Ishikawa (cell line): ENCODE results near the gene WSB2.

ENCODE experiments used
- CEBPB ChIP-seq: IDR thresholded peaks from 2 replicates; pipeline ENCODE4 v1.6.1; 2012
- CREB1 ChIP-seq: IDR thresholded peaks from 2 replicates; pipeline ENCODE4 v1.6.1; 2012; ENCODE audit warnings: low read depth
- EGR1 ChIP-seq: IDR thresholded peaks from 2 replicates; pipeline ENCODE4 v1.6.1; 2012
- EP300 ChIP-seq: IDR thresholded peaks from 2 replicates; pipeline ENCODE4 v1.6.1; 2012; ENCODE audit warnings: borderline replicate concordance
- FOXM1 ChIP-seq: IDR thresholded peaks from 2 replicates; pipeline ENCODE4 v1.6.1; 2012; ENCODE audit warnings: low read depth, borderline replicate concordance
- MAX ChIP-seq: IDR thresholded peaks from 2 replicates; pipeline ENCODE4 v1.6.1; 2012
- NFIC ChIP-seq: IDR thresholded peaks from 2 replicates; pipeline ENCODE4 v1.6.1; 2012
- RAD21 ChIP-seq: IDR thresholded peaks from 2 replicates; pipeline ENCODE4 v1.6.1; 2012; ENCODE audit warnings: low read depth
- TAF1 ChIP-seq: IDR thresholded peaks from 2 replicates; pipeline ENCODE4 v1.6.1; 2012; ENCODE audit warnings: low read depth, mild to moderate bottlenecking
- TCF12 ChIP-seq: IDR thresholded peaks from 2 replicates; pipeline ENCODE4 v1.6.1; 2012; ENCODE audit warnings: low read depth
- TEAD4 ChIP-seq: IDR thresholded peaks from 2 replicates; pipeline ENCODE4 v1.6.1; 2012
- YY1 ChIP-seq: IDR thresholded peaks from 2 replicates; pipeline ENCODE4 v1.6.1; 2012; ENCODE audit warnings: low read depth
- ZBTB7A ChIP-seq: IDR thresholded peaks from 2 replicates; pipeline ENCODE4 v1.6.1; 2012; ENCODE audit warnings: low read depth
- TF ChIP-seq, protein P1 (sequence below): IDR thresholded peaks from 2 replicates; pipeline ENCODE4 v1.6.1; 2012; ENCODE audit warnings: low read depth, mild to moderate bottlenecking
- TF ChIP-seq, protein P2 (sequence below): IDR thresholded peaks from 2 replicates; pipeline ENCODE4 v1.6.1; 2012

WSB2 gene

GRCh38 chr12:118061873-118062843 is 1.2 kb upstream of the WSB2 start:
- TF ChIP-seq, protein P1, sequence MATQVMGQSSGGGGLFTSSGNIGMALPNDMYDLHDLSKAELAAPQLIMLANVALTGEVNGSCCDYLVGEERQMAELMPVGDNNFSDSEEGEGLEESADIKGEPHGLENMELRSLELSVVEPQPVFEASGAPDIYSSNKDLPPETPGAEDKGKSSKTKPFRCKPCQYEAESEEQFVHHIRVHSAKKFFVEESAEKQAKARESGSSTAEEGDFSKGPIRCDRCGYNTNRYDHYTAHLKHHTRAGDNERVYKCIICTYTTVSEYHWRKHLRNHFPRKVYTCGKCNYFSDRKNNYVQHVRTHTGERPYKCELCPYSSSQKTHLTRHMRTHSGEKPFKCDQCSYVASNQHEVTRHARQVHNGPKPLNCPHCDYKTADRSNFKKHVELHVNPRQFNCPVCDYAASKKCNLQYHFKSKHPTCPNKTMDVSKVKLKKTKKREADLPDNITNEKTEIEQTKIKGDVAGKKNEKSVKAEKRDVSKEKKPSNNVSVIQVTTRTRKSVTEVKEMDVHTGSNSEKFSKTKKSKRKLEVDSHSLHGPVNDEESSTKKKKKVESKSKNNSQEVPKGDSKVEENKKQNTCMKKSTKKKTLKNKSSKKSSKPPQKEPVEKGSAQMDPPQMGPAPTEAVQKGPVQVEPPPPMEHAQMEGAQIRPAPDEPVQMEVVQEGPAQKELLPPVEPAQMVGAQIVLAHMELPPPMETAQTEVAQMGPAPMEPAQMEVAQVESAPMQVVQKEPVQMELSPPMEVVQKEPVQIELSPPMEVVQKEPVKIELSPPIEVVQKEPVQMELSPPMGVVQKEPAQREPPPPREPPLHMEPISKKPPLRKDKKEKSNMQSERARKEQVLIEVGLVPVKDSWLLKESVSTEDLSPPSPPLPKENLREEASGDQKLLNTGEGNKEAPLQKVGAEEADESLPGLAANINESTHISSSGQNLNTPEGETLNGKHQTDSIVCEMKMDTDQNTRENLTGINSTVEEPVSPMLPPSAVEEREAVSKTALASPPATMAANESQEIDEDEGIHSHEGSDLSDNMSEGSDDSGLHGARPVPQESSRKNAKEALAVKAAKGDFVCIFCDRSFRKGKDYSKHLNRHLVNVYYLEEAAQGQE, result no peak
- TF ChIP-seq MAX (peak; percentile 51), YY1 (no peak; the same call in 1 of the 2 replicates), ZBTB7A (peak; percentile 63; the same call in 1 of the 2 replicates), FOXM1 (no peak), CREB1 (no peak), TAF1 (peak; percentile 37; the same call in 1 of the 2 replicates), EGR1 (no peak), NFIC (no peak), CEBPB (no peak), TEAD4 (no peak)
- TF ChIP-seq, protein P2, sequence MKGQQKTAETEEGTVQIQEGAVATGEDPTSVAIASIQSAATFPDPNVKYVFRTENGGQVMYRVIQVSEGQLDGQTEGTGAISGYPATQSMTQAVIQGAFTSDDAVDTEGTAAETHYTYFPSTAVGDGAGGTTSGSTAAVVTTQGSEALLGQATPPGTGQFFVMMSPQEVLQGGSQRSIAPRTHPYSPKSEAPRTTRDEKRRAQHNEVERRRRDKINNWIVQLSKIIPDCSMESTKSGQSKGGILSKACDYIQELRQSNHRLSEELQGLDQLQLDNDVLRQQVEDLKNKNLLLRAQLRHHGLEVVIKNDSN, result no peak

DNA sequence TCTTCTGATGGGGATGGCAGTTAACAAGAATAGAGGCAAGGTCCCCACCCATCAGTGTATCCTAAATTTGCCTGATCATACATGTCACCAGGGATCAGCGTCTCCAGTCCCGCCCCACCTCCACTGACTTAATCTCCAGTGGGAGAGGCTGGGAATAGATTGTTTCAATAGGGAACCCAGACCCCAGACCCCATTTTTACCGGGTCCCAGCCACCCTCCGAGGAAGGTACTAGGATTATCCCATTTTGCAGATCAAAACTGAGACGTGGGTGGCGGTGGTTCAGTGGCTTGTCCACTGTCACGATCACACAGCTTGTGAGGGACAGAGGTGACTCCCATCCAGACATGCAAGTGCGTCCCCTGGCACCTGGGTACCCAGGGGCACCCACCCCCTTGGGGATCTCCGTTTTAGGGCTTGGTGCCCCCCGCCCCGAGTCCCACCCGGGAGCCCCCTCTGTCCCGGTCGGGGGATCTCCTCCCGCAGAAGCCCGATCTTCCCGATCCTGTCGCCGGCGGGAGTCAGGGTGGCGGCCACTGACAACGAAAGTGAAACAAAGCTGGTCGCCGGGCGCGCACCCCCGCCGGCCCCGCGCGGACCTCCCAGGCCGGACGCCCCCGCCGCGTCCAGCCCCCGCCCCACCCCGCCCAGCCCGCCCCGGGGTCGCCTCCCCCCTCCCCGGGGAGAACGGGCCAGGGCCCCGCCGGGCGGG is 523 bp downstream of the WSB2 start:
- TF ChIP-seq NFIC (no peak), CEBPB (no peak), TEAD4 (no peak), ZBTB7A (no peak; the same call in 1 of the 2 replicates), MAX (no peak), RAD21 (no peak), TCF12 (no peak), CREB1 (no peak), YY1 (no peak), FOXM1 (no peak), TAF1 (no peak), EP300 (no peak), EGR1 (no peak)
- TF ChIP-seq, protein P1, result no peak
- TF ChIP-seq, protein P2, result no peak

- no peak for TF ChIP-seq CREB1
- no peak for TF ChIP-seq EP300
- no peak for TF ChIP-seq TAF1
- TF ChIP-seq TCF12, result no peak
- TF ChIP-seq RAD21, result no peak
- no peak for TF ChIP-seq EGR1
- TF ChIP-seq NFIC, result no peak
- TF ChIP-seq, protein P2, result no peak
- TF ChIP-seq MAX, result no peak
- TF ChIP-seq ZBTB7A, result no peak
- TF ChIP-seq FOXM1, result no peak
- TF ChIP-seq CEBPB, result no peak
- TF ChIP-seq, protein P1, result no peak
- no peak for TF ChIP-seq TEAD4
- TF ChIP-seq YY1, result no peak
These were observed 1.4 kb downstream of the WSB2 start for GRCh38 chr12:118059341-118060191.
